ENCODE data around the gene NAP1L5.

DNA sequence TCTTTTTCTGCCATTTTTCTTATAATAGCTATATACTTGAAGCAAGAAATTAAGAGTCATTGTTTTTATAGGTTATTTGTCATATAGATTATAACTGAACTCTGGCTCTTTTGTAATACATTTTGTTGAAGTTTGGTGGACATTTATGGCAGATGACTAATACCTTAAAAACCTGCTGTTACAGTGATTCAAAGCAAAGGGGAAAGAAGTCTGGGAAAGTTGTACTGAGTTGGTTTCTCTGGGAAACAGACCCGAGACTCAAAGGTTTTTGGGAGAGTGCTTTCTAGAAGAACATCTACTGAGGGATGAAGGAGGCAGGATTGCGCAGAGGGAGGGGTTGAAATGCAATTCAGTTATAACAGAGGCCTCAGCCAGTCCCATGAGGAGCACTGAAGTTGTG, 35.9 kb downstream of the NAP1L5 start:
- TF ChIP-seq MTA2 (IDR thresholded peaks at IDR 0.05; ENCODE audit: low read depth) (no peak), HDAC8 (tag; IDR thresholded peaks at IDR 0.05) (no peak), ZKSCAN3 (CRISPR knock-in tag; IDR thresholded peaks at IDR 0.05) (no peak), ZNF263 (CRISPR knock-in tag; IDR thresholded peaks at IDR 0.05; ENCODE audit: borderline replicate concordance) (no peak), ZNF224 (CRISPR knock-in tag; IDR thresholded peaks at IDR 0.05) (no peak), ZBTB7A (IDR thresholded peaks at IDR 0.05; ENCODE audit: borderline replicate concordance, control insufficient read depth, low read depth, low read length) (no peak), GABPA (tag; conservative IDR thresholded peaks at IDR 0.05; ENCODE audit: low read depth) (no peak), ILK (tag; IDR thresholded peaks at IDR 0.05; ENCODE audit: borderline replicate concordance, low read depth) (no peak), POLR2B (IDR thresholded peaks at IDR 0.05; ENCODE audit: low read depth, partially characterized antibody) (no peak), EGR1 (conservative IDR thresholded peaks at IDR 0.05) (no peak)
- TF ChIP-seq, protein P1, sequence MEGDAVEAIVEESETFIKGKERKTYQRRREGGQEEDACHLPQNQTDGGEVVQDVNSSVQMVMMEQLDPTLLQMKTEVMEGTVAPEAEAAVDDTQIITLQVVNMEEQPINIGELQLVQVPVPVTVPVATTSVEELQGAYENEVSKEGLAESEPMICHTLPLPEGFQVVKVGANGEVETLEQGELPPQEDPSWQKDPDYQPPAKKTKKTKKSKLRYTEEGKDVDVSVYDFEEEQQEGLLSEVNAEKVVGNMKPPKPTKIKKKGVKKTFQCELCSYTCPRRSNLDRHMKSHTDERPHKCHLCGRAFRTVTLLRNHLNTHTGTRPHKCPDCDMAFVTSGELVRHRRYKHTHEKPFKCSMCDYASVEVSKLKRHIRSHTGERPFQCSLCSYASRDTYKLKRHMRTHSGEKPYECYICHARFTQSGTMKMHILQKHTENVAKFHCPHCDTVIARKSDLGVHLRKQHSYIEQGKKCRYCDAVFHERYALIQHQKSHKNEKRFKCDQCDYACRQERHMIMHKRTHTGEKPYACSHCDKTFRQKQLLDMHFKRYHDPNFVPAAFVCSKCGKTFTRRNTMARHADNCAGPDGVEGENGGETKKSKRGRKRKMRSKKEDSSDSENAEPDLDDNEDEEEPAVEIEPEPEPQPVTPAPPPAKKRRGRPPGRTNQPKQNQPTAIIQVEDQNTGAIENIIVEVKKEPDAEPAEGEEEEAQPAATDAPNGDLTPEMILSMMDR (IDR thresholded peaks at IDR 0.05 in 2 of 3, conservative IDR thresholded peaks at IDR 0.05 in 1 of 3; ENCODE audit: insufficient read depth in 2 of 3, low read depth in 1 of 3, low read length in 3 of 3): no peak
- TF ChIP-seq, protein P2, sequence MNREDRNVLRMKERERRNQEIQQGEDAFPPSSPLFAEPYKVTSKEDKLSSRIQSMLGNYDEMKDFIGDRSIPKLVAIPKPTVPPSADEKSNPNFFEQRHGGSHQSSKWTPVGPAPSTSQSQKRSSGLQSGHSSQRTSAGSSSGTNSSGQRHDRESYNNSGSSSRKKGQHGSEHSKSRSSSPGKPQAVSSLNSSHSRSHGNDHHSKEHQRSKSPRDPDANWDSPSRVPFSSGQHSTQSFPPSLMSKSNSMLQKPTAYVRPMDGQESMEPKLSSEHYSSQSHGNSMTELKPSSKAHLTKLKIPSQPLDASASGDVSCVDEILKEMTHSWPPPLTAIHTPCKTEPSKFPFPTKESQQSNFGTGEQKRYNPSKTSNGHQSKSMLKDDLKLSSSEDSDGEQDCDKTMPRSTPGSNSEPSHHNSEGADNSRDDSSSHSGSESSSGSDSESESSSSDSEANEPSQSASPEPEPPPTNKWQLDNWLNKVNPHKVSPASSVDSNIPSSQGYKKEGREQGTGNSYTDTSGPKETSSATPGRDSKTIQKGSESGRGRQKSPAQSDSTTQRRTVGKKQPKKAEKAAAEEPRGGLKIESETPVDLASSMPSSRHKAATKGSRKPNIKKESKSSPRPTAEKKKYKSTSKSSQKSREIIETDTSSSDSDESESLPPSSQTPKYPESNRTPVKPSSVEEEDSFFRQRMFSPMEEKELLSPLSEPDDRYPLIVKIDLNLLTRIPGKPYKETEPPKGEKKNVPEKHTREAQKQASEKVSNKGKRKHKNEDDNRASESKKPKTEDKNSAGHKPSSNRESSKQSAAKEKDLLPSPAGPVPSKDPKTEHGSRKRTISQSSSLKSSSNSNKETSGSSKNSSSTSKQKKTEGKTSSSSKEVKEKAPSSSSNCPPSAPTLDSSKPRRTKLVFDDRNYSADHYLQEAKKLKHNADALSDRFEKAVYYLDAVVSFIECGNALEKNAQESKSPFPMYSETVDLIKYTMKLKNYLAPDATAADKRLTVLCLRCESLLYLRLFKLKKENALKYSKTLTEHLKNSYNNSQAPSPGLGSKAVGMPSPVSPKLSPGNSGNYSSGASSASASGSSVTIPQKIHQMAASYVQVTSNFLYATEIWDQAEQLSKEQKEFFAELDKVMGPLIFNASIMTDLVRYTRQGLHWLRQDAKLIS (CRISPR knock-in tag; IDR thresholded peaks at IDR 0.05): no peak

All from K562 (cell line).